ENCODE data around the gene MYH8. TPM values are rescaled to one million over a fixed set of nuclear protein-coding genes. Genes with fewer than 3 reads are reported as not detected.

The MYH8 gene
- not detected for polyA plus RNA-seq (2012; ENCODE audit: low read depth, missing spikeins)

DNA sequence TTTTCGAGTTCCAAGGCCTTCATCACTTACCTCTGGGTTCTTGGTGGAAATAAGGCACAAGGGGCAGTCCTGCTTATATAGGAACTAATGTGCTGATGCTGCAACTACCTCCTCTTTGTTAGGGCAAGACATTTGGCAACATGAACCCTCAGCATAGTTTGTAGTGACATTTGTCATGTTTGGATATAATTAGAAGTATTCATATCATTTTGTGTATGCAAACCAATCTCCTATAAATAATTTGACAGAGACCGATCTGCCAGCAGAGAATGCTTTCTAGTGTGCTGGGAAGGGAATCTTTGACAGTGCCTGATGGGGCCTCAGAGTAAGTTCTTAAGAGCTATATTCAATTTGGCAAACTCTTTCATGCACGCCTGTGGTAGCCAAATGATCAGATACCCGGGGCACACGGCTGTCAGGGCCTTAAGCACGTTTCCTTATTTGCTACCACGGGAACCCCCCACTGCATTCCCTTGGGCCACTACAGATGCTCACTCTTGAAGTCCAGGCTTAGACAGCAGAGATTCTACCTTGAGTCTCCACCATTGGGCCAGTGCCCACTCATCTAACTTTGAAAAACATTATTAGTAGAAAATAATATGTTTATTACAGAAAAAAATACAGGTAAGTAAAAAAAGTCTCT lies at the start of gene MYH8:
MYH8 (minus strand) TSS at position 51 of the 643 bp plus-strand sequence. CDS start 1,723 bp downstream, outside the sequence.
- no peak for FAIRE-seq
- no peak for TF ChIP-seq POLR2AphosphoS5 (IDR thresholded peaks at IDR 0.05; ENCODE audit: low read depth, low read length)
- no peak for TF ChIP-seq POLR2A (IDR thresholded peaks at IDR 0.05; ENCODE audit: low read depth, low read length)
- TF ChIP-seq POU2F2 (IDR thresholded peaks at IDR 0.05; ENCODE audit: low read depth, low read length) = no peak
- TF ChIP-seq PAX5 (IDR thresholded peaks at IDR 0.05; ENCODE audit: insufficient read depth, low read length, severe bottlenecking) = no peak
- no peak for TF ChIP-seq SPI1 (IDR thresholded peaks at IDR 0.05; ENCODE audit: low read depth, low read length)
- TF ChIP-seq TAF1 (IDR thresholded peaks at IDR 0.05; ENCODE audit: low read depth, low read length) = no peak
- DNase-seq (ENCODE audit: insufficient read length, low spot score) = no peak

DNA sequence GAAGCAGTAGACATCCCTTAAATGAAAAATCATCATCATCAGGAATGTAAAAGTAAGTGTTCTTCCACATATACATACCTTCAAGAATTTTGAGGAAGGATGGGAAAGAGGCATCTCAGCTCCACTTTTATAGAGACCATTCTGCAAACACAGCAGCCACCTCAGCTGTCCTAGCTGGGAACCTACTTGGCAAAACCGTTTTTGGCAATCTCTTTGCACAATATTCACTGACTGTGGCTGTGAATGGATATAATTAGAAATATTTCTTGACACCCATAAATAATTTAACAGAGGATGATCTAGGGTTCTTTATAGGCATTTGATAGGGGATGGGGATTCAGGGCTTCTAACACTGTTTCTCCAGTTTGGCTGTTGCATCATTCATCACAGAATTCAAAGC lies 47.7 kb upstream of the MYH8 start, which contains the start of gene MYH4:
MYH4 (minus strand) TSS at position 101 of the 400 bp plus-strand sequence. CDS start 2,814 bp downstream, outside the sequence.
- TF ChIP-seq POU2F2 (IDR thresholded peaks at IDR 0.05; ENCODE audit: low read depth, low read length) = no peak
- TF ChIP-seq TAF1 (IDR thresholded peaks at IDR 0.05; ENCODE audit: low read depth, low read length) = no peak
- TF ChIP-seq POLR2AphosphoS5 (IDR thresholded peaks at IDR 0.05; ENCODE audit: low read depth, low read length) = no peak
- no peak for TF ChIP-seq SPI1 (IDR thresholded peaks at IDR 0.05; ENCODE audit: low read depth, low read length)
- TF ChIP-seq PAX5 (IDR thresholded peaks at IDR 0.05; ENCODE audit: insufficient read depth, low read length, severe bottlenecking) = no peak
- no peak for TF ChIP-seq POLR2A (IDR thresholded peaks at IDR 0.05; ENCODE audit: low read depth, low read length)
- no peak for DNase-seq (ENCODE audit: insufficient read length, low spot score)
- FAIRE-seq = no peak

DNA sequence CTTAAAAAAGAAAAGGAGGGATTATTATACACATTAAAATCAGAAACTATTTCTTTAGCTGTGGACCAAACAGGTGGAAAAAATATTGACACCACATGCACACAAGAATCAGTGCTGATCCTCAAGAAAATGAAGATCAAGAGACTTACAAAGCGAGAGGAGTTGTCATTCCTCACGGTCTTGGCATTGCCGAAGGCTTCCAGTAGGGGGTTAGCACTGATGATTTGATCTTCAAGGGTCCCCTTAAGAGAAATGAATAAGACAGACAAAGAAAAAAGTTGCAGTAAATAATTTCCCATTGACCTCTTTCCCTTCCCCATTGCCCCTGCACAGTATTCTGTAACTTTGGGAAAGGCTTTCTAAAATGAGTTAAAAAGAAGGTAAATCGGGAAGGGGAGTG lies 41.7 kb upstream of the MYH8 start:
- no peak for FAIRE-seq
- DNase-seq (ENCODE audit: insufficient read length, low spot score) = no peak
- no peak for TF ChIP-seq SPI1 (IDR thresholded peaks at IDR 0.05; ENCODE audit: low read depth, low read length)
- TF ChIP-seq PAX5 (IDR thresholded peaks at IDR 0.05; ENCODE audit: insufficient read depth, low read length, severe bottlenecking) = no peak
- no peak for TF ChIP-seq POLR2AphosphoS5 (IDR thresholded peaks at IDR 0.05; ENCODE audit: low read depth, low read length)
- no peak for TF ChIP-seq POLR2A (IDR thresholded peaks at IDR 0.05; ENCODE audit: low read depth, low read length)
- TF ChIP-seq TAF1 (IDR thresholded peaks at IDR 0.05; ENCODE audit: low read depth, low read length) = no peak
- TF ChIP-seq POU2F2 (IDR thresholded peaks at IDR 0.05; ENCODE audit: low read depth, low read length) = no peak

DNA sequence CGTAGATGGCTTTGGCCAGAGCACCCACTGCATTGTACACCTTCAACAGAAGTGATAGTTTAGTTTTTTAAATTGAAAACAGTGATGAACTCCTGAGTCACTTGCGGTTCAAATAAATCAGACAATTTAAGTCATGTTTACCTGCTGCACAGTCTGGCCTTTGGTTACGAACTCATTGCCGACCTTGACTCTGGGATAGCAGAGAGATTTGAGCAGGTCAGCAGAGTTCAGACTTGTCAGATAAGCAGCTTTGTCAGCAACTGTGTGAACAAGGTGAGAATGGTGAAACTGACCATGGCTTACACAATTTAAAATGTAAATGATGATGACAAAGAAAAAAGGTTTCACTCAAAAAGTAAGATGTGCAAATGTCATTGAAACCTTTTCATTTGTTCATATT lies 38.3 kb upstream of the MYH8 start:
- no peak for TF ChIP-seq POLR2A (IDR thresholded peaks at IDR 0.05; ENCODE audit: low read depth, low read length)
- no peak for TF ChIP-seq POLR2AphosphoS5 (IDR thresholded peaks at IDR 0.05; ENCODE audit: low read depth, low read length)
- no peak for TF ChIP-seq POU2F2 (IDR thresholded peaks at IDR 0.05; ENCODE audit: low read depth, low read length)
- no peak for TF ChIP-seq SPI1 (IDR thresholded peaks at IDR 0.05; ENCODE audit: low read depth, low read length)
- TF ChIP-seq TAF1 (IDR thresholded peaks at IDR 0.05; ENCODE audit: low read depth, low read length) = no peak
- TF ChIP-seq PAX5 (IDR thresholded peaks at IDR 0.05; ENCODE audit: insufficient read depth, low read length, severe bottlenecking) = no peak
- FAIRE-seq (no peak), DNase-seq (ENCODE audit: insufficient read length, low spot score) (no peak)

- TF ChIP-seq TAF1 (IDR thresholded peaks at IDR 0.05; ENCODE audit: low read depth, low read length) = no peak
- no peak for TF ChIP-seq PAX5 (IDR thresholded peaks at IDR 0.05; ENCODE audit: insufficient read depth, low read length, severe bottlenecking)
- TF ChIP-seq POU2F2 (IDR thresholded peaks at IDR 0.05; ENCODE audit: low read depth, low read length) = no peak
- TF ChIP-seq POLR2AphosphoS5 (IDR thresholded peaks at IDR 0.05; ENCODE audit: low read depth, low read length) = no peak
- no peak for TF ChIP-seq SPI1 (IDR thresholded peaks at IDR 0.05; ENCODE audit: low read depth, low read length)
- no peak for TF ChIP-seq POLR2A (IDR thresholded peaks at IDR 0.05; ENCODE audit: low read depth, low read length)
- FAIRE-seq (no peak), DNase-seq (ENCODE audit: insufficient read length, low spot score) (no peak)
Measured at GRCh38 chr17:10458701-10459100, 37.0 kb upstream of the MYH8 start.

GRCh38 chr17:10457952-10458351 lies 36.2 kb upstream of the MYH8 start:
- DNase-seq (ENCODE audit: insufficient read length, low spot score) (no peak), FAIRE-seq (no peak)
- TF ChIP-seq POLR2A (IDR thresholded peaks at IDR 0.05; ENCODE audit: low read depth, low read length) (no peak), PAX5 (IDR thresholded peaks at IDR 0.05; ENCODE audit: insufficient read depth, low read length, severe bottlenecking) (no peak), POU2F2 (IDR thresholded peaks at IDR 0.05; ENCODE audit: low read depth, low read length) (no peak), POLR2AphosphoS5 (IDR thresholded peaks at IDR 0.05; ENCODE audit: low read depth, low read length) (no peak), SPI1 (IDR thresholded peaks at IDR 0.05; ENCODE audit: low read depth, low read length) (no peak), TAF1 (IDR thresholded peaks at IDR 0.05; ENCODE audit: low read depth, low read length) (no peak)

- no peak for DNase-seq (ENCODE audit: insufficient read length, low spot score)
- no peak for FAIRE-seq
- TF ChIP-seq POU2F2 (IDR thresholded peaks at IDR 0.05; ENCODE audit: low read depth, low read length) (no peak), POLR2AphosphoS5 (IDR thresholded peaks at IDR 0.05; ENCODE audit: low read depth, low read length) (no peak), PAX5 (IDR thresholded peaks at IDR 0.05; ENCODE audit: insufficient read depth, low read length, severe bottlenecking) (no peak), POLR2A (IDR thresholded peaks at IDR 0.05; ENCODE audit: low read depth, low read length) (no peak)
Measured at GRCh38 chr17:10447026-10447931, 25.5 kb upstream of the MYH8 start.

DNA sequence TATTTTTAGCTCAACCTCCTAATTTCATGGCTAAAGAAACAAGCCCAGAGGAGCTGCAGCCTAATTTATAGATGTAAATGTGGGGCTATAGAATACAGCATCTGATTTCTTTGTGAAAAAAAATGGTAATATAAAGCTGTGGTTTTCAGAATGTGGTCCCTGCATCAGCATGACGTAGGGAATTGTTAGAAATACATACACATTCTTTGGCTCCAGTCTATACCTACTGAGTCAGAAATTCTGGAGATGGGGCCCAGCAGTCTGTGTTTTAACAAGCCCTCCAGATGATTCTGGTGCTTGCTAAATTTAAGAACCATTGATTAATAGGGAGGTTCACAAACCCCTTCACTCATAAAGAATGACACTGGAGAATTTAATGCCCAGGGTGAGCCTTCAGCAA lies 18.1 kb upstream of the MYH8 start:
- no peak for TF ChIP-seq POLR2A (IDR thresholded peaks at IDR 0.05; ENCODE audit: low read depth, low read length)
- TF ChIP-seq POLR2AphosphoS5 (IDR thresholded peaks at IDR 0.05; ENCODE audit: low read depth, low read length) = no peak
- TF ChIP-seq PAX5 (IDR thresholded peaks at IDR 0.05; ENCODE audit: insufficient read depth, low read length, severe bottlenecking) = no peak
- TF ChIP-seq SPI1 (IDR thresholded peaks at IDR 0.05; ENCODE audit: low read depth, low read length) = no peak
- TF ChIP-seq POU2F2 (IDR thresholded peaks at IDR 0.05; ENCODE audit: low read depth, low read length) = no peak
- no peak for TF ChIP-seq TAF1 (IDR thresholded peaks at IDR 0.05; ENCODE audit: low read depth, low read length)
- FAIRE-seq (no peak), DNase-seq (ENCODE audit: insufficient read length, low spot score) (no peak)

DNA sequence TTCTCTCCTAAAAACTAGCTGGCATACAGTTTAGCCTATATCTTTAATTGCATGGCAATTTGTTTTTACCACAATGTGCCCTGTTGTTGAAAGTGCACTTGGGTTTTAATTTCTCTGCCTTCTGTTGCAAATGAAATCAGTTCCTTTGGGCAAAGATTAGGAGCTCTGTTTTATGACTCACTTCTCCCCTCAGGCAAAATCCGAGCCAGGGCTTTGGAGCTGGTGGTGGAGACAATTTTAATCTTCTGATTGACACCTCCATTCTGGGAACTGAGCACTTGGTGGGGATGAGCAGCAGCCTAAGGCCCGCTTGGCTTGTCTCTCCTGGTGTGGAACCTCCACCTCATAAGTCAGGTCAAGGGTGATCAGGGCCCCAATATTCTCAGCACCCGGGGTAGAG lies 13.3 kb upstream of the MYH8 start:
- no peak for TF ChIP-seq POU2F2 (IDR thresholded peaks at IDR 0.05; ENCODE audit: low read depth, low read length)
- TF ChIP-seq POLR2AphosphoS5 (IDR thresholded peaks at IDR 0.05; ENCODE audit: low read depth, low read length) = no peak
- no peak for TF ChIP-seq SPI1 (IDR thresholded peaks at IDR 0.05; ENCODE audit: low read depth, low read length)
- no peak for TF ChIP-seq POLR2A (IDR thresholded peaks at IDR 0.05; ENCODE audit: low read depth, low read length)
- no peak for TF ChIP-seq TAF1 (IDR thresholded peaks at IDR 0.05; ENCODE audit: low read depth, low read length)
- TF ChIP-seq PAX5 (IDR thresholded peaks at IDR 0.05; ENCODE audit: insufficient read depth, low read length, severe bottlenecking) = no peak
- DNase-seq (ENCODE audit: insufficient read length, low spot score) (no peak), FAIRE-seq (no peak)

All from GM12891 (cell line).